Right renal pelvis (tissue), 4 donors: Measurements from ENCODE around the gene HOOK1. TPM values are rescaled to one million over a fixed set of nuclear protein-coding genes. Genes with fewer than 3 reads are reported as not detected.
"Not testable (repeated sequence)": the region's sequence is repeated elsewhere in the genome, so short reads cannot be mapped to it uniquely, and the experiment has no call there.

Experiments
- DNase-seq, 4 donors: peaks; one replicate each; pipeline ENCODE4 v3.0.0-alpha.2; 2013; ENCODE audit warnings: low read depth in 4 of 4, low spot score in 3 of 4, missing footprints in 1 of 4
- polyA plus RNA-seq, 4 donors: library from polyadenylated mRNA; unstranded; fragments of 120-200 nt; gene quantifications; one replicate each; pipeline ENCODE4 v1.2.1, GENCODE V29; 2013; ENCODE audit not compliant: insufficient read length in 4 of 4

HOOK1 gene
- polyA plus RNA-seq, 4 donors: 59.7 to 76.0 (median 74.8) TPM

DNA sequence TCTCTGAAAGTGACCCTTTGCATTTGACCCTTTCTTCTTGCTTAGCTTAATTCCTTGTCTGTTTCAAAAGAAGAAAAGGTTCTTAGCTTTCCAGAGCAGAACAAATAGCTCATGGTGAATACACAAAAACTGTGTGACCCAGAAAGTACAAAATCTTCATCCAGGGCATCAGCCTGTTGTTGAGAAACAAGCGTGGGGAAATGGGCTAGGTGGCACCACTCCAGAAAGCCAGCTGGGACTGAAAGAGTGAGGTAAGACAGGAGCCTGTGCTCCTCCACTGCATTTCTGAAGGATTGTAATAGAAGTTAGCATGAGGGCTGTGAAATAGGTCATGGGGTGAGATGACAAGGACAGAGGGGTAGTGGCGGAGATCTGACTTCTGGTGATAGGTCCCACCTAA is 66.0 kb downstream of the HOOK1 start:
- DNase-seq: no peak

DNA sequence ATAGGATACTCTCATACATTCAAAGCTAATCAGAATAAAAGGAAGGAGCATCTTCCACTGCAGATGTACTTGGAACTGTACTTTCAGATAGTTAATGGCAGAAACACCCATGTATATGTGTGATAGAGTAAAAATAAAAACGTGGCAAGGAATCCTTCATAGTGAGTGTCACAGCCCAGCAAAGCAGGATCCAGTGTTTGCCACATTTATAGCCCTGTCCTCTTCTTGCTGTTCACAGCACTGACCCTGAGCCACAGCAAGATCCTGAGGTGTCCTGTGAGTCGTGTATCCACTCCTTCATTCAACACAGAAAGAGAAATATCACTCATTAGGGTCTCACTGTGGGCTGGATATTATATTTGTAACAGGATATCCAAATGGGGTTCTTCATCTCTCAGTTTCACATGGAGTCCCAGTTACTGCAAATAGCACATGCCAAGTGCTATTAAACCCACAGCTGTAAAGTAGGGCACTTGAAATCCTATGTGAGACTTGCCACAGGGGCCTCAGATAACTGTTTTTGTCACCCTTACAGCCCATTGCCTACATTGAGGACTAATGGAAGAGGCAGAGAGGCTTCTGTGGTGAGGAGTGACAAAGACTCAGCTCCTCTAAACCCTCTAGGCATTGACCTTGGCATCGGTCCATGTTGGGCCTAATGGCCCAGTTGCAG is 70.5 kb downstream of the HOOK1 start:
- DNase-seq: no peak

- DNase-seq: no peak
Observed at GRCh38 chr1:59892841-59893811, 78.4 kb downstream of the HOOK1 start.

DNA sequence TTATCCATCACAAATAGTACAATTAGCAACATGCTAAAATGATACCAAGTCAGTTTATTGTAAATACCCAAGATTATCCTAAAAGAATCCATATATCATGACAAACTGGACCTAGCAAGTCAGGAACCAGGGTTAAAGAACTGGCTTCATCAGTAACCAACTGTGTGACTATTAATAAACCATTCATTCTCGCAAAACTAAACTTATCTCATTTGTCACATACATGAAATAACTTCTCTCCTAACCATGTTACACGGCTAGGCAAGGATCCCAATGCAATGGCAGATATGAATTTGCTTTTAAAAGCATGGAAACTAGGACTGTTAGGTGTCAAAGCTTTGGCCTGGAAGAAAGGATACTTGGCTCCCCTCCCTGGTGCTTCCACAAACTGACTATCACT is 82.4 kb downstream of the HOOK1 start:
- DNase-seq: no peak

DNA sequence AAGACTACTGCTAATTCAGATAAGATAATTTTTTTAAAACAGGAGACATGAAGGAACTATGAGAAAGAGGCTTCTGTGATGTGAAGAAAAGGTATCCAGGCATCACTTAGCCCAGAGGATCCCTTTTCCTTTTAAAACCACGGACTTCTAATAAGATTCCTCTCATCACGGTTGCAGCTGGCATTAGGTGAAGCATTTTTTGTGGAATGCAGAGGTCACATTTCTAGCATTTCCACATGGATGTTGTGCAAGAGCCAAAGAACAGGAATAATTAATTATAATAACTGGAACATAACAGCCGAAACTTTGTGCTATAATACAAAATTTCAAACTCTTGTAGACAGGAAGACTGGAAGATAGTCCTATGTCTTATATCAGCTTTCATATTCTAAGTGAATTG is 84.2 kb downstream of the HOOK1 start:
- DNase-seq: no peak

- no peak for DNase-seq
Observed at GRCh38 chr1:59900640-59901039, 85.9 kb downstream of the HOOK1 start.

GRCh38 chr1:59901770-59902388 is 87.1 kb downstream of the HOOK1 start:
- no peak for DNase-seq

- no peak for DNase-seq
Observed at GRCh38 chr1:59903141-59903754, 88.5 kb downstream of the HOOK1 start.

DNA sequence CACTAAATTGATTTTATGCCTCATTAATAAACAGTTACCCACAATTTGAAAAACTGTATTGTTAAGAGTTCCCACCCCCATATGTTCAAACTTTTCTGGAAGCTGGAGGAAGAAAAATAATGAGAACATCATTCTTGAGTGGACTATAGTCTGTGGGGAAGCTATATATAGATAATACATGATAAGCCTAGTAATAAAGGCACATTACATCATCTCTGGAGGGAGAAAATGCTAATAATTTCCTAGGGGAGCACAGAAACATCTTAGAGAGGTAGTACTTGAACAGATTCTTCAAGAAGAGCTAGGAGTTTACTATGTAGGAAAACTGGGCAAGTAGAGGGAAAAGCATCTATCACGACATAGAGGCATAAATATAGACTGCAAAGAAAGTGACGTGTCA is 92.2 kb downstream of the HOOK1 start:
- DNase-seq: no peak

- no peak for DNase-seq
Observed at GRCh38 chr1:59908084-59908483, 93.3 kb downstream of the HOOK1 start.

DNA sequence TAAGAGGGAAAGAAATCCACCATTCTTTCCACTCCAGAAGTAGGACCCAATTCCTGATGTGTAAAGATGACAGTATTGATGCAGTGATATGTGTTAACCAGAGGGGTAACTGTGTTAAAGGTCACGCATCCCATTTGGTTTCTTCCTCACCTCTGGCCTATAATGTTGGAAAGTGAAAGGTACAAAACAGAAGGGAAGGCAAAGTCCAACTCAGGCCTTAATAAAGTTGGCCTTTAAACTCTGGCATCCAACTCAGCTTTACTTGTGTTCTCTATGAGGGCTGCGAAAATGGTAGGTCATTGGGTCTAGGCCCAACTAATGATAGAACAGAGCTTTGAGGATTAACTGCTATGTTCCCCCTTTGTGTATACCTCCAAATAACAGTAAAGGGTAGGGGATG is 93.9 kb downstream of the HOOK1 start:
- DNase-seq: no peak

GRCh38 chr1:59914791-59915286 is 100.1 kb downstream of the HOOK1 start:
- not testable (repeated sequence) for DNase-seq

DNA sequence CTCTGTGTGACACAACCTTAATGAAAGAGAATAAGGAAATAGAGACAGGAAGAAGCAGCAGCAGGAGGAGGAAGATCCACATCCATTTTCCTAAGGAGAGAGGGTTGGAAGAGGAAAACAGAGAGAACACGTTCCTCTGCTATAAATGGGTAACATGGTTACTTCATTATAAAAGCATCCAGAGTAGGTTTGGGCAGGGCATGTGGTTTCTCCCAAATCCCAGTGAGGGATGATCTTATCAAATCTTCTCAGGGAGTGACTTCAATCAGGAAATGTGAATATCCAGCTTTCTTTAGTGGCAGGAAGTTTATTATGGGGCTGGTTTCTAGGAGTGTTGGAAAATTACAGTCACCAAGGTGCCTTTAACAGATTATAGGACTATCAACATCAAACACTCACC is 100.8 kb downstream of the HOOK1 start:
- DNase-seq: no peak

- DNase-seq: no peak
Observed at GRCh38 chr1:59917026-59917784, 102.5 kb downstream of the HOOK1 start.

- no peak for DNase-seq
Observed at GRCh38 chr1:59917785-59918180, 103.0 kb downstream of the HOOK1 start.

DNA sequence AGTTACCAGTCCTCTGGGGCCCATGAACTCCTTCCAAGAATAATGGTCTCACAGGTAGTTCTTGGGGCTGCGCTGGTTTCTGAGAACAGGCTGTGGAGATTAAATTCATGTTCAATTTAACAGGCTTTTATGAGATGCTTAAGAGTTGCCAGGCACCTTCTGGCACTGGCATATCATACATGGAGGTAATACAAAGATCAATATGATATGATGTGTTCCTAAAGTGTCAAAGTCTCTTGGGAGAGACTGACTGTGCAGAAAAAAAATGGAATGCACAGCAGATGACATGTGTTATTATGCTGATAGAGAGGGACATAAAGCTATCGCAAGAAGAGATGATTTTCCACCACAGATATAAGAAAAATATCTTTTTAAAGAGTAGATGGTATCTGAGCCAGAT is 105.0 kb downstream of the HOOK1 start:
- no peak for DNase-seq

DNA sequence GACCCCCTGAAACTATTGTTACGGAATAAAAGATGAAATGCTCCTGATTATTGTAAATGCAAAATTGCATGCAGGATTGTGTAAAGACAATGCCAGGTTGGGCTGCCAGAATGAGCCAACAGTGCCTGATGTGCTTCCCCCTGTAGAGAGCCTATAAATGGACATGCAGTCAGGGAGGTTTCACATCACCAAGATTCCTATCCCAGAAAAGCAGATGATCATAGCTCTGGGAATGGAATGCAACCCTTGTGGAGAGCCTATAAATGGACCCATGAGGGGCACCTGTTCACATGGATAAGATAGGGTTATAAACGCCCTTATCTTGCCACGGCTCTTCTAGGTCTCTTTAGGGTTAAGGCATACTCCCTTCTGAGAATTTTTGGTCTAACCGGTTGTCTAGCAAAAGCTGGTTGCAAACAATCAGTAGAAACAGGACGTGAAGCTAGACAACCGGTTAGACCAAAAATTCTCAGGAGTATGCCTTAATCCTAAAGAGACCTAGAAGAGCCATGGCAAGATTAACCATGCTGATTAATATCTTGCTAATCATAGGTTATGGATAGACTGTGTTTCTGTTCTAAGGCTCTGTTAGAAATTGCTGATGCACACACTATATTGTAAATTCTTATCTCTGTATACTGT is 106.6 kb downstream of the HOOK1 start:
- DNase-seq: not testable (repeated sequence)

- DNase-seq: no peak
Observed at GRCh38 chr1:59924653-59925052, 109.9 kb downstream of the HOOK1 start.
